GM19463 (cell line): Measurements from ENCODE around the gene POLR1A.

Source experiments
- ATAC-seq: cut with Tn5 transposase; IDR thresholded peaks from one replicate; pipeline ENCODE4 v1.9.1; 2021; ENCODE audit warnings: mild to moderate bottlenecking, moderate library complexity; ENCODE audit not compliant: unreplicated experiment

The POLR1A gene

GRCh38 chr2:85987266-85988174, 118.2 kb downstream of the POLR1A start:
- ATAC-seq = no peak

DNA sequence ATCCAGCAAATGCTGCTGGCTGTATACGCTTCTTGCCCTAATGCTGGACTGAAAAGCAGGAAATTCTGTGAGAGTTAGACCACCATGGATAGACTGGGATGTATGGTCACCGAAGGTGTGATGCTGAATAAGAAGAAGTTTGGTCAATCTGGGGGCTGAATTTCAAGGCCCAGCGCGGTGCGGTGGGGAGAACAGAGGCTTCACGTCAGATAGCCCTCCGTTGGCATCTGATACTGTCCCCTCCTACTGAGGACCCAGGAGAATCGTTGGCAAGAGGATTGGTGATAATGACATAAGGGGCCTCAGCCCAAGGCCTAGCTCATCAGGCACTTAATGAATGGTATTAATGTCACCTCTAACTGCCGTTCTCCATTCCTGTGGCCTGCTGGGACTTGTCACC, 119.6 kb downstream of the POLR1A start:
- no peak for ATAC-seq

- ATAC-seq = no peak
These were observed 120.9 kb downstream of the POLR1A start for GRCh38 chr2:85984788-85985187.

DNA sequence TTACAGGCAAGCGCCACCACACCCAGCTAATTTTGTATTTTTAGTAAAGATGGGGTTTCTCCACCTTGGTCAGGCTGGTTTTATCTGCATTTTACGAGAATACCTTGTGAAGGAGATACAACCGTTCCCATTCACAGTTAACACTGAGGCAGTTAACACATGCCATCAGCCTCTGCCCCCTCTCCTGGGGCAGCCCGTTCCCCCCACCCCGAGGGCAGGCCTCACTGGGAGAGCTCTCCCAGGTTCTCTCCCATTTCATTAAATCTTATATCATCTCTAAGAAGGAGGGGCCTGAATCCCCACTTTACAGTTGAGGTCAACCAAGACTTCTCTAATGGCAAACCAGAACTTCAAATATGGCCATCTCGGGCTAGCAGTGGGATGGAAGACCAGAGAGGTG, 121.9 kb downstream of the POLR1A start:
- no peak for ATAC-seq

- ATAC-seq = no peak
These were observed 124.0 kb downstream of the POLR1A start for GRCh38 chr2:85981579-85982247.

GRCh38 chr2:85978883-85979780, 126.6 kb downstream of the POLR1A start:
- no peak for ATAC-seq

GRCh38 chr2:85976106-85976920, 129.4 kb downstream of the POLR1A start:
- no peak for ATAC-seq

- no peak for ATAC-seq
These were observed 130.1 kb downstream of the POLR1A start for GRCh38 chr2:85975581-85975980.

- no peak for ATAC-seq
These were observed 131.3 kb downstream of the POLR1A start for GRCh38 chr2:85974390-85974789.

- ATAC-seq = no peak
These were observed 133.3 kb downstream of the POLR1A start for GRCh38 chr2:85972355-85972754.

DNA sequence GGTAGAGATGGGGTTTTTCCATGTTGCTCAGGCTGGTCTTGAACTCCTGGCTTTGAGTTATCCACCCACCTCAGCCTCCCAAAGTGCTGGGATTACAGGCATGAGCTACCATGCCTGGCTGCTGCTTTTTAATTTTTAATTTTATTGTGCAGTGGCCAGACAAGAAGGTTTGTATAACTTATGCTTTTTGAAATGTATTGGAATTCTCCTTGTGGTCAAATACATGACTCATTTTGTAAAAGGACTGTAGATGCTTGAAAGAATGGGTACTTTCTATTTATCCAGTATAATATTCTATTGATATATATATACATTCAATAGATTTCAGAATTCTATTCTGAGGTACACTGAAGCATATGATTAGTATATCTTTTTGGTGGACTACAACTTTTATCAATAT, 134.3 kb downstream of the POLR1A start:
- ATAC-seq = no peak
